ENCODE results near the gene TASOR2.

GRCh38 chr10:5649746-5650145 lies 34.9 kb upstream of the TASOR2 start:
- TF ChIP-seq CTCF (IDR thresholded peaks at IDR 0.05): no peak
- no peak for TF ChIP-seq POLR2A (IDR thresholded peaks at IDR 0.05)

Data from testis (tissue), 2 donors.